NCI-H187 (cell line): ENCODE results near the gene MAEA.
"Not testable (repeated sequence)": the region's sequence is repeated elsewhere in the genome, so short reads cannot be mapped to it uniquely, and the experiment has no call there.

Experiments
- DNase-seq, 2 experiments: peaks; one replicate each; lab custom pipeline; 2025; lab: John Stamatoyannopoulos, UW

The MAEA gene

DNA sequence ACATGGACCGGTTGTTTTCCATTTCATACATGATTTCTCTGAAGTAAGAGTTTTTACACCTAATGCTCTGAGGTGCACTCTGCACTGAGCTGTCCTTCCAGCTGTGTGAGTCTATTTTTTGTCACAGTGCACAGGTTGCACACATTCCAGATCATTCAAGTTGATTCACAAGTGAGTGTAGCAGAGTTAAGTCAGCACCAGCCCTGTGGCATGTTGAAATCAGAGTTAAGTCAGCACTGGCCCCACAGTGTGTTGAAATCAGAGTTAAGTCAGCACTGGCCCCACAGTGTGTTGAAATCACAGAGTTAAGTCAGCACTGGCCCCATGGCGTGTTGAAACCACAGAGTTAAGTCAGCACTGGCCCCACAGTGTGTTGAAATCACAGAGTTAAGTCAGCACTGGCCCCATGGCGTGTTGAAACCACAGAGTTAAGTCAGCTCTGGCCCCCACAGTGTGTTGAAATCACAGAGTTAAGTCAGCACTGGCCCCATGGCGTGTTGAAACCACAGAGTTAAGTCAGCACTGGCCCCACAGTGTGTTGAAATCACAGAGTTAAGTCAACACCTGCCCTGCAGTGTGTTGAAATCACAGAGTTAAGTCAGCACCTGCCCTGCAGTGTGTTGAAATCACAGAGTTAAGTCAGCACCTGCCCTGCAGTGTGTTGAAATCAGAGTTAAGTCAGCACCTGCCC, 45.6 kb downstream of the MAEA start:
- DNase-seq, result not testable (repeated sequence)

DNA sequence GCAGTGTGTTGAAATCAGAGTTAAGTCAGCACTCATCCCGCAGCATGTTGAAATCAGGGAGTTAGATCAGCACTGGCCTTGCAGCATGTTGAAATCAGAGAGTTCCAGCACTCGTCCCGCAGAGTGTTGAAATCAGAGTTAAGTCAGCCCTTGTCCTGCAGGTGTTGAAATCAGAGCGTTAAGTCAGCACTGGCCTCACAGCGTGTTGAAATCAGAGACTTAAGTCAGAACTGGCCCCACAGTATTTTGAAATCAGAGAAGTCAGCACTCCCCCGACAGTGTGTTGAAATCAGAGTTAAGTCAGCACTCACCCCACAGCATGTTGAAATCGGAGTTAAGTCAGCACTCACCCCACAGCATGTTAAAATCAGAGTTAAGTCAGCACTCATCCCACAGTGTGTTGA, 46.4 kb downstream of the MAEA start:
- DNase-seq, result no peak

DNA sequence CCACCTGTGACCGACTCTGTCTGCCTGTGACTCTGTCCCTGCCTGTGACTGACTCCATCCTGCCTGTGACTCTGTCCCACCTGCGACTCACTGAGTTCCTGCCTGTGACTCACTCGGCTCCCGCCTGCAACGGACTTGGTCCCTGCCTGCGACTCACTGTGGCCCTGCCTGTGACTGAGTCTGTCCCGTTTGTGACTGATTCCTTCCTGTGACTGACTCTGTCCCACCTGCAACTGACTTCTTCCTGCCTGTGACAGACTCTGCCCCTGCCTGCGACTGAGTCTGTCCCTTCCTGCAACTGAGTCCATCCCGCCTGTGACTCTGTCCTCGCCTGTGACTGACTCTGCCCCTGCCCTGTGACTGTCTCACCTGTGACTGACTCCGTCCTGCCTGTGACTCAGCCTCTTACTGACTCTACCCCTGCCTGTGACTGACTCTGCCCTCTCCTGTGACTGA, 47.7 kb downstream of the MAEA start:
- DNase-seq, result no peak

DNA sequence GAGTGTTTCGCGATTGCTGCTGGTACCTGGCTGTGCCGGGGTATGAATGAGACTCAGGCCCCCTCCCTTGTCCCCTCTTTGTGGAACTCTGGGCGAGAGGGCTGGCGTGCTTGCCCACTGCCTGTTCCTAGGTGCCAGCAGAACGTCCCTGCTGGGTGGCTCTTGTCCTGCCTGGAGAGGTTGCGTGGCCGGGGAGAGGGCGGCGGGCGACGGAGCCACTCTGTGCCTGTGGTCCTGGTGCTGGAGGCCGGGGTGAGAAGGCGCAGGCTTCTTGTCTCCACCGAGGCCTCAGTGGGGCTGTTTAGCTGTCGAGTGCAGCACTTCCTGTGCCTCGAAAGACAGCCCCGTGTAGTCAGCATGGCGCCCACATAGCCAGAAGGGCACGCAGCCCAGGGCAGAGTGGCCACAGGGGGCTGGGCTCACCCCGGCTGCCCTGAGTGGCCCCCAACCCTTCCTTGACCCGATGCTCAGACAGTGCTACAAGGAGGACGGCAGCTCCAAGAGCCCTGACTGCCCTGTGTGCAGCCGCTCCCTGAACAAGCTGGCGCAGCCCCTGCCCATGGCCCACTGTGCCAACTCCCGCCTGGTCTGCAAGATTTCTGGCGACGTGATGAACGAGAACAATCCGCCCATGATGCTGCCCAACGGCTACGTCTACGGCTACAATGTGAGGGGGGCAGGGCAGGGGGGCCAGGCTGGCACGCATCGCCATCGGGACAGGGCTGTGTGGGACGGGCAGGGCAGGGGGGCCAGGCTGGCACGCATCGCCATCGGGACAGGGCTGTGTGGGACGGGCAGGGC, 48.5 kb downstream of the MAEA start:
- no peak for DNase-seq

DNA sequence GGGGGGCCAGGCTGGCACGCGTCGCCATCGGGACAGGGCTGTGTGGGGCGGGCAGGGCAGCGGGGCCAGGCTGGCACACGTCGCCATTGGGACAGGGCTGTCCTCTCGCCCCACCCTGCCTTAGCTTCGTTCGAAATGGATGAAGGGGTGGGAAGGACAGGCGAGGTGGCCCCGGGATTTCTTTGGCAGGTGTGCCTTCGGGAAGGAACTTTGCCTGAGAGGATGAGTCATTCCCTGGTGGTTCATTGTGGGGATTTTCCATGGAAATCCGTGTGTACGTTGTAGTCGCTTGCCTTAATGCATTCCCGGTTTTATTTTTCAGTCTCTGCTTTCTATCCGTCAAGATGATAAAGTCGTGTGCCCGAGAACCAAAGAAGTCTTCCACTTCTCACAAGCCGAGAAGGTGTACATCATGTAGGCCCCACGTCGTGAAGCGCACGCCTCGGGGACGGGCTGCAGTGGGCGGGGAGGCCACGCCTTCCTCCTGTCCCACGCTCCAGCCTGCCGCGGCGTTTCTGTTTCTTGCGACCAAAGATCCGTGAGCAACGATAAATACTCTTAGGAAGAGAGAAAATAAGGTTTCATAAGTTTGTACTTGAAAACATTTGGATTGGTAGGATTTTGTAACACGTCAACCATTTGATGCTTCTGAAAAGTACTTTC, 49.2 kb downstream of the MAEA start:
- no peak for DNase-seq

DNA sequence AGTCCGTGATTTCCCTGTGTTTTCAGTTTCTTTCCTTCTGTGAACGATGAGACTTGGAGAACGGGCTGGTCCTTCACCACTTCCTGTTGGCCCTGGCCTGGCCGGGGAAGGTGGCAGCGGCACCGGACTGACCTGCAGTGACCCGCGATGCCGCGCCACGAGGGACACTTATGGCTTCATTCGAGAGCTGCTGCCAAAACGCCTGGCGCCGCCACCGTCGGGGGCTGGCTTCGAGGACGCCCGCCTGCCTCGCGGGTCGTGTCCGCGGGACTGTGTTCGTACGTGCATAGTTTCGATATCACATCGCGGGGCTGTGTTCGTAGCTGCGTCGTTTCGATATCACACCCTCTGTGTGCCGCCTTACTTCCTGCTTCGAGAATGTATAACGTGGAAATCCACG, 49.8 kb downstream of the MAEA start:
- DNase-seq, result no peak

DNA sequence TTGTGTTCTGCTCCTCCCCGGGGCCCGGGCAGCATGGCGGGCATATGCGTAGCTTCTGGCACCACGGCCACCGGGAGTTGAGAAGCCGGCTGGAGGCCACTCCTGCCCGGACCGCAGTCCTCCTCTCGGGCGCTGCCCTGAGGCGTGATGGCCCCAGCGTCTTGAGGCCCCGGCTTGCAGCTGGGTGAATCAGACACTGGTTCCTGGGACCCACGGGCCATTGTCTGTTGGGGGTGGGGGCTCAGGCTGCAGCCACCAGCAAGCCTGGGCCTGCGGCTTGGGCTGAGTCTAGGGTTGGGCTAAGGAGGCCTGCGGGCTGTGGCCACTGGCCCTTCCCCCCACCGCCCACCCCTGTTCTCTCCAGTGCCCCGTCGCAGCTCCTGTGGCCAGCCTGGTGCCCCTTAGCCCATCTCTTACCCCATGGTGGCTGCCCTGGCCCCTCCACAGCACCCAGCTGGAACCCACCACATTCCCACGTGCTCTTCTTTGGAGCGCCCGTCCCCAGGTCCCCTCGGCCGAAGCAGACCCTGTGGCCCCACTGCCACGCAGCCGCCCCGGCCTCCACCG, 50.6 kb downstream of the MAEA start:
- no peak for DNase-seq

DNA sequence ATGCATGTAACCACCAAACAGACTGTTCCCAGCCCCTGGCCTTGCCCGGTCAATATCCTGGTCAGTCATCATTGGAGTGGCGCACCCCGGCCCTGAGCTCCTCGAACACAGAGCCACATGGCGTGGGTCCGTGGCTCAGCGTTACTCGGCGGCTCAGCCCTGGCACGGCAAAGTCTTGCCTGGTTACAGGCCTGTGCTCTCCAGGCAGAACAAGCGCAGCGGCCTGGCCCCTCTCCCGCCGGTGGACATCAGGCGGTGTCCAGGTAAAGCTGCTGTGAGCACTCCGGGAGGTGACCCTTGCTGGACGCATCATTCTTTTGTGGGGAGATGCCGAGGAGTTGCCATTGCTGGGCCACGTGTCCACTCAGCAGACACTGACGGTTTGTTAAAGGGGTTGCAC, 51.2 kb downstream of the MAEA start:
- DNase-seq, result no peak

DNA sequence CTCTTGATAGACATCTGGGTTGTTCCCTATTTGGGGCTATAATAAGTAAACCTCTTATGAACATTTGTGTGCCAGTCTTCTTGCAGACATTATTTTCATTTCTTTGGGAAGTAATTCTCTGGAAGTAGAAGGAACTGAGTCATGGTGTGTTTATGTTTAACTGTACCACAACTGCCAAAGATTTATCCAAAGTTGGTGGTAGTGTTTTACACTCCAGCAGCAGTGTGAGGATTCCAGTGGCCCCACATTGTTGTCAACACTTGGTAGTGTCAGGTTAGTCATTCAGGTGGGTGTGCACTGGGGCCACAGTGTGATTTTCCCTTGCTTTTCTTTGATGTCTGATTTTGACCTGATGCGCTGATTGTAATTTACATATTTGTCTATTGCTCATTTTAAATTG, 52.3 kb downstream of the MAEA start:
- DNase-seq, result no peak

DNA sequence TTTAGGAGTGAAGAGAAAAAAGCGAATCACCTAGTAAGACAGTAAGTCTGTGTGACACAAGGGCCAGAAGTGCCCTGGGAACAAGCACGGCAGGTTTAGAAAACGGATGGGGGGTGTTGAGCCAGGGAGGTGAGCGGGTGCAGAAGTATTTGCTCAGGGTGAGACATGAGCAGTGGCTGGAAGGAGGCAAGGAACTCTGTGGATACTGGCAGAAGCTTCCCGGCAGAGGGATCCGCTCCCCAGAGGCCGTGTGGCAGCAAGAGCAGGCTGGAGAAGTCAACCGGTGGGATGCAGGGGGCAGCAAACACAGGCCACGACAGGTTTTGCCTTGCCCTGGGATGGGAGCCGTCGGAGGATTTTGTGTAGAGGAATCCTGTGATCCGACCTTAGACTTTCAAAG, 55.0 kb downstream of the MAEA start:
- DNase-seq, result no peak

DNA sequence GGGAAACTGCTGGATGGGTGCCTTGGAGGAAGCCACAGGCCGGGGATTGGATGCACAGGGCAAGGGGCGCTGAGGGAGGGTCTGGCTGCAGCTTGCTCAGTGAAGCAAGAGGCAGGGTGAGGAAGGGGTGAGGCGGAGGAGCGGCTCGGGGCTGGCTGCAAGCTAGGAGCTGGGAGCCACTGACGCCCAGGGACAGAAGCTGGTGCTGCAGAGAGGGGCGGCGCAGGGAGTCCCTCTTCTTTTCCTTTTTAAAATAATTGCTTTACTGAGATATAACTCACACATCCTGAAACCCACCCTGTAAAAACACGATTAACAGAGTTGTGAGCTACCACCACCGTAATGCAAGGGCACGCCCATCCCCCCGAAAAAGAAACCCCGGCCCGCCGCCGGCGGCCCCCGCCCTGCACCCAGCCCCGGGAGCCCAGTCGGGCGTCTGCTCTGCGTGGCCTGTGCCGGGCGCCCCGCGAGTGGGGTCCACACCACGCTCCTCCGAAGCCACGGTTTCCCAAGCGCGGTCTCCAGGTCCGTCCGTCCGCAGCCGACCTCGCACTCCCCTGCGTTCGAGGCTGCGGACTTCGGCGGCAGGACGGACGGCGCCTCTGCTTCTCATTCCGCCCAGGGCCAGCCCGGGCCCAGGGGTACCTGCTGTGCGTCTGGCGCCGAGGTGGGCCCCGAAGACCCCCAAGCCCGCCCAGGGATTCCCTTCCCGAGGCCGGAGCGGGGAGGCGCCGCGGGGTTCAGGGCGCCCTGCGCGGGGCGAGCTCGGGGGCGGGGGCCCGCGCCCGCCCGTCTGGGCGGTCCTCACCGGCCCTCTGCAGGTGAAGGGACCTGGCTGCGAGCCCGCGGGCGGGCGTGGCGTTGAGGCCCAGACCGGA, 56.5 kb downstream of the MAEA start:
- DNase-seq, result no peak

DNA sequence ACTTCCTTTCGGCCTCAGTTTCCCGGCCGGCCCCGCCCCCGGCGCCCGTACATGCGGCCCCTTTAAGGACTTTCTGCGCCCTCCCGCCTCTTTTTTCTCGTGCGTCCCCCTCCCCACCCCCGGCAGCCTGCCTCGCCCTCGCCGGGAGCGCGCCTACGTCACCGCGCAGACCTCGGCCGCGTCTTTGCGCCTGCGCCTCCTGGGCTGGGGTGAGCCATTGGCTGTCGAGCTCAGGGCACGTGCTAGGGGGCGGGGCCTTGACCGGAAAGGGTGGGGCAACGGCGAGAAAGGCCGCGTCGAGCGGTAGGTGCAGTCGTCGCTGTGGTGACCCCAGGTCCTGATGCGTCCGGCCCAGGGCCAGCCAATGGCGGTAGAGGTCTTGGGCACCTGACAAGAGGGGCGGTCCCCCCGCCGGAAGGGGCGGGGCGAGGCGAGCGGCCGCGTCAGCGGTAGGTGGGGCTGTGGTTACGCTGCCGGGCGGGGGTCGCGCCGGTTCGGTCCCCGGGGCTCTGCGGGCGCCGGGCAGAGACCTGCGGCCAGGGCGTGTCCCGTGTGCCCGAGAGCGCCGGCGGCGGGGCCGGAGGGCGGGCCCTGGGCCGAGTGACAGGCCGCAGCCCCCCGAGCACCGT, 57.2 kb downstream of the MAEA start, which contains the start of gene UVSSA:
UVSSA (plus strand) TSS at position 428 of the 629 bp plus-strand sequence. CDS start 884 bp downstream, outside the sequence.
- DNase-seq, result peak; percentile 99

DNA sequence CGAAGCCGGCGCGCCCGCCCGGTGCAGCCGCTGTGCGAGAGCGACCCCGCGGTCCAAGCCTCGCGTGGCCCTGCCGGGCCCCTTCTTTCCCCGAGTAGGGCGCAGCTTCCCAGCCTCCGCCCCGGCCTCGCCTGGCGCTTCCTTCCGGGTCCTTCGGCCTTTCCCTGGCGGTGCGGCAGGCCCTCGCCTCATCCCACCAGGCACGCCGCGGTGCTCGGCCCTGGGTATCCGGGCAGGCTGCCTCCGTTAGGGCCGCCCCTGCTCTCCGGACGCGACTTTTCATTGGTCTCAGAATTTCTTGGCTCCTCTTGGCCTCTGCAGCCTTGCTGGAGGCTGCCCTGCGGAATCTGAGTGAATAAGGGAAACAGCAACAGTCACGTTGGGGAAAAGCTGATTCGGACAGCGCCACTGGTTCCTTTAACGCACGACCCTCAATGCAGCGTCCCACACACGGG, 57.7 kb downstream of the MAEA start:
- DNase-seq, result no peak

DNA sequence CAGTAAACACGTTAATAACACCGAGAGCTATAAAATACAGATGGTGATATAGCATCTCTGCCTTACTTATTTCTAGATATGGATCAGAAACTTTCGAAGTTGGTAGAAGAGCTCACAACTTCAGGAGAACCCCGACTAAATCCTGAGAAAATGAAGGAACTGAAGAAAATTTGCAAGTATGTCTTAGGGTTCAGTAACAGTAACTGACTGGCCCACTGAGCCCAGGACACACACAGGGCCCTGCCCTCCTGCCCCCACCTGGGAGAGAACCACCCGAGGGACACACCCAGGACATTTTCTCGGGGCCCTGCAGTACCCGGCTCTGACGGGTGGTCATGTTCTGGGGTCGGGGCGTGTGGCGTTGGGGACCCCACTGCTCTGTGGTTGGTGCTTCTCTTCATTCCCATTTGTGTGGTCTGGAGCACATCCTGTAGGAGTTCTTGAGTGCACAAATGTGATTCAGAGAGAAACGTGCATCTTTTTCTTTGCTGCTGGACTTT, 58.4 kb downstream of the MAEA start:
- DNase-seq, result no peak

DNA sequence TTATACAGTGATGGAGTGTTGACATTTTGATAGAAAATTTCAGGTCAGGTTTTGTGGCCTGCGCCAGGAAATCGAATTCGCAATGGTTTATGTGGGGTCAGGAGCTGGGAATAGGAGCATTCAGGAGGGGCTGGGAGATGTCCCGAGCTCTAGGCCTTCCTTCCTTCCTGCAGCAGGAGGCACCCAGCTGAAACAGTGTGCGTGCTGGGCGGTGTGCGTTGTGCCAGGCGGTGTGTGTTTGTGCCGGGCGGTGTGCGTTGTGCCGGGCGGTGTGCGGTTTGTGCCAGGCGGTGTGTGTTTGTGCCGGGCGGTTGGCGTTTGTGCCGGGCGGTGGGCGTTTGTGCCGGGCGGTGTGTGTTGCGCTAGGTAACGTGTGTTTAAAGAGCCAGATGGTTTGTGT, 59.1 kb downstream of the MAEA start:
- DNase-seq, result no peak

DNA sequence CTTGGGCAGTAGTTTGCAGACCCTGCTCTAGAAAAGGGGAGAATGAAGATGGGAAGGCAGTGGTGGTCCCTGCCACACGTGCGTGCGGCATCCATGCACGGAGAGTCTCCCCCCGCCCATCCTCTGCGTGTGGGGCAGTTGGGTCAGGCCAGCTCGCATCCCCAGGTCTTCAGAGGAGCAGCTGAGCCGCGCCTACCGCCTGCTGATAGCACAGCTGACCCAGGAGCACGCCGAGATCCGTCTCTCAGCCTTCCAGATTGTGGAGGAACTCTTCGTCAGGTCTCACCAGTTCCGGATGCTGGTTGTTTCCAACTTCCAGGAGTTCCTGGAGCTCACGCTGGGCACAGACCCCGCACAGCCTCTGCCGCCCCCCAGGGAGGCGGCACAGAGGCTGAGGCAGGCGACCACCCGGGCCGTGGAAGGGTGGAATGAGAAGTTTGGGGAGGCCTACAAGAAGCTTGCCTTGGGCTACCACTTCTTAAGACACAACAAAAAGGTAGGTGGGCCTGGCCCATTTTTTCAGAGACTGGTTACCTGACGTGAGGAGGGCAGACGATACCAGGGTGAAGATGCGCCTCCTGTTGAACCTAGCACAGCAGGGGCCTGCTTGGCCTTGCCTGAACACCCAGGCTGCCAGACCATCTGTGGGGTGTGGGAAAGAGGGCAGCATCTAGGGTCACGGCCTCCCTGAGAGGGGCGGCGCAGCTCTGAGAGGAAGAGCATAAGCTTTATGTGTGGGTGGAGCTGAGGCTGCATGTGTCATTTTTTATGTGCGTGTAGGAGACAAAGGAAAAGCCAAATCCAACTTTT, 59.9 kb downstream of the MAEA start:
- no peak for DNase-seq

DNA sequence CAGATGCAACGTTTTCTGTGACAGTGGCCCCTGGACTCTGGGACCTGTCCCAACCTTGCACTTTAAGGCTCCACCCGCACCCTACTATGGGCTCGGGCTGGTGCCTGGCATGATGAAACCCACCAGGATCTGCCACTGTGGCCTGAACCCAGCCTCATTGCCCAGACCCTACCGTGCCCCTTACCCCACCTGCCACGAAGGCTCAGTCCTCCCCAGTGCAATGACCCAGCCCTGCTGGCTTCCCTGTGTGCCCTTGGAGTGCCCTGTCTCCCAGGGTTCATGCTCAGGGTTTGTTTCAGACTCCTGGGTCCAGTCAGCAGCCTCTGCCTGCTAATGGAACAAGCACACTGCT, 60.5 kb downstream of the MAEA start:
- no peak for DNase-seq

DNA sequence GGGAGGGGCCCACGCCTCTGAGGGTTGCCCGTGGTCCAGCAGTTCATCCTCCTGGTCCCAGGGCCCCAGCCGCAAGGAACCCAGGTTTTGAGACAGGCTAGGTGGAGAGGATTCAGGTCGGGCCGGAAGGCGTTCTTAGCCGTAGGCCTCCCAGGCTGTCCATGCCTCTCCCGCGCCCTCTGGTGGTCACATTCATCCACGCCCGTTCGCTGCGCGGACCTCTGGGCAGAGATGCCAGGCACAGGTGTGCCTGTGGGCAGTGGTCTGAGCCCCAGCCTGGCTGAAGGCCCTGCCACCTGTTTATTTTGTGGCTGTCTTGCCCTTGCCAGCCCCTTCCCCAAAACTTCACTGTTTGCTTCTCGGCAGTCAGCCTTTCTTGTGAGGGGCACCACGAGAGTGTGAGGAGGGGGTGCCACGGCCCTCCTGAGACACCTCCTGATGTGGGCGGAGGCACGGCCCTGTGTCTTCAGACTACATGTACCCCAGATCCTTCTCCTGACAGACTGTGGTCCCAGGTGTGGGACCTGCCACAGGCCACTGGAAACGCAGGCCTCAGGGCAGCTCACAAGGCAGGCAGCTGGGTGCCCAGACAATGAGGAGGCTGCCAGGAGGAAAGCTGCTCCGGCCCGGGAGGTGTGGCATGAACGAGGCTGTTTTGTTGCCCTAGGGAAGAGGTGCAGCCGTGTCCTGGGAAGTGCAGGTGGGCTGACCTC, 62.3 kb downstream of the MAEA start:
- peak; percentile 72 to 82 for DNase-seq

DNA sequence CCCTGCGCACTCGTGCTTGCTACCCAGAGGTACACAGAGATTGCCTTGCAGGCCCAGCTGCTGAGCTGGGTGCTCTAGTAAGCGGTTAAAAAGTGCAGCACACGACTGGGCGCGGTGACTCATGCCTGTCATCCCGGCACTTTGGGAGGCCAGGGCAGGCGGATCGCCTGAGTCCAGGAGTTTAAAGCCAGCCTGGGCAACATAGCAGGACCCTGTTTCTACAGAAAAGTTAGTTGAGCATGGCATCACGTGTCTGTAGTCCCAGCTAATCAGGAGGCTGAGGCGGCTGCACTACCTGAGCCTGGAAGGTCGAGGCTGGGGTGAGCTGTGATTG, 62.8 kb downstream of the MAEA start:
- no peak for DNase-seq
